SU-DHL-6 (cell line): ENCODE results near the gene AKT1S1.
A peak's percentile ranks its signal among the peaks of the same experiment; 100 is the strongest.

ENCODE experiments used
- H2AFZ ChIP-seq: fragments of 200-600 bp; sonication (generic); 2 replicates; pipeline ENCODE4 v1.6.1; 2014; ENCODE audit warnings: low read depth, mild to moderate bottlenecking, moderate library complexity, mixed read lengths, antibody characterized with exemption, low read length; ENCODE audit not compliant: severe bottlenecking
- H3F3A ChIP-seq: fragments of 200-600 bp; shearing (Covaris generic); 2 replicates; pipeline ENCODE4 v1.6.0; 2016; ENCODE audit warnings: antibody characterized with exemption, mild to moderate bottlenecking; ENCODE audit not compliant: insufficient read depth
- H3K27ac ChIP-seq: fragments of 200-600 bp; sonication (generic); 2 replicates; pipeline ENCODE4 v1.5.1; 2016; ENCODE audit warnings: low read depth, mild to moderate bottlenecking, low read length, moderate library complexity, mixed read lengths
- H3K27me3 ChIP-seq: fragments of 200-600 bp; sonication (generic), shearing (Covaris generic); 2 replicates; pipeline ENCODE4 v1.6.0; 2014; ENCODE audit warnings: mild to moderate bottlenecking, low read length
- H3K36me3 ChIP-seq: fragments of 200-600 bp; sonication (generic); 2 replicates; pipeline ENCODE4 v1.6.1; 2014; ENCODE audit warnings: mild to moderate bottlenecking, low read length, mixed read lengths
- H3K4me2 ChIP-seq: fragments of 300-600, 200-600 bp; shearing (Covaris generic), sonication (generic); 2 replicates; pipeline ENCODE4 v1.6.0; 2014; ENCODE audit warnings: low read length, low read depth, mild to moderate bottlenecking; ENCODE audit not compliant: poor library complexity, severe bottlenecking
- H3K4me3 ChIP-seq: fragments of 200-600 bp; sonication (generic); 2 replicates; pipeline ENCODE4 v1.5.1; 2014; ENCODE audit warnings: antibody characterized with exemption, low read length, mild to moderate bottlenecking, mixed read lengths; ENCODE audit not compliant: insufficient read depth, poor library complexity, severe bottlenecking
- H3K79me2 ChIP-seq: fragments of 200-600 bp; sonication (generic); 2 replicates; pipeline ENCODE4 v1.6.1; 2014; ENCODE audit warnings: mild to moderate bottlenecking, low read length, moderate library complexity; ENCODE audit not compliant: insufficient read depth
- H3K9ac ChIP-seq: fragments of 200-600 bp; sonication (generic); 2 replicates; pipeline ENCODE4 v1.7.0; 2014; ENCODE audit warnings: mild to moderate bottlenecking, low read length
- H3K9me2 ChIP-seq: fragments of 200-600 bp; sonication (generic); replicated peaks from 2 replicates; pipeline ENCODE4 v1.6.1; 2014; ENCODE audit warnings: low read length; ENCODE audit not compliant: insufficient read depth
- H3K9me3 ChIP-seq: fragments of 200-600 bp; sonication (generic); 2 replicates; pipeline ENCODE4 v1.6.1; 2014; ENCODE audit warnings: low read length, mixed read lengths; ENCODE audit not compliant: insufficient read depth
- H4K20me1 ChIP-seq: fragments of 200-600 bp; sonication (generic); 2 replicates; pipeline ENCODE4 v1.6.1; 2014; ENCODE audit warnings: low read depth, mild to moderate bottlenecking, antibody characterized with exemption, low read length, moderate library complexity, mixed read lengths
- EZH2phosphoT487 ChIP-seq: fragments of 200-600 bp; sonication (generic), shearing (Covaris generic); conservative IDR thresholded peaks from 2 replicates; pipeline ENCODE4 v1.6.1; 2018; ENCODE audit warnings: mild to moderate bottlenecking, antibody characterized with exemption, low read length, moderate library complexity, mixed read lengths
- TF ChIP-seq, protein P1 (sequence below): fragments of 200-600 bp; sonication (generic); IDR thresholded peaks from one replicate; pipeline ENCODE4 v1.5.1; 2017; ENCODE audit warnings: antibody characterized with exemption, mild to moderate bottlenecking, low read length, moderate library complexity; ENCODE audit not compliant: insufficient read depth, poor library complexity, severe bottlenecking

The AKT1S1 gene

DNA sequence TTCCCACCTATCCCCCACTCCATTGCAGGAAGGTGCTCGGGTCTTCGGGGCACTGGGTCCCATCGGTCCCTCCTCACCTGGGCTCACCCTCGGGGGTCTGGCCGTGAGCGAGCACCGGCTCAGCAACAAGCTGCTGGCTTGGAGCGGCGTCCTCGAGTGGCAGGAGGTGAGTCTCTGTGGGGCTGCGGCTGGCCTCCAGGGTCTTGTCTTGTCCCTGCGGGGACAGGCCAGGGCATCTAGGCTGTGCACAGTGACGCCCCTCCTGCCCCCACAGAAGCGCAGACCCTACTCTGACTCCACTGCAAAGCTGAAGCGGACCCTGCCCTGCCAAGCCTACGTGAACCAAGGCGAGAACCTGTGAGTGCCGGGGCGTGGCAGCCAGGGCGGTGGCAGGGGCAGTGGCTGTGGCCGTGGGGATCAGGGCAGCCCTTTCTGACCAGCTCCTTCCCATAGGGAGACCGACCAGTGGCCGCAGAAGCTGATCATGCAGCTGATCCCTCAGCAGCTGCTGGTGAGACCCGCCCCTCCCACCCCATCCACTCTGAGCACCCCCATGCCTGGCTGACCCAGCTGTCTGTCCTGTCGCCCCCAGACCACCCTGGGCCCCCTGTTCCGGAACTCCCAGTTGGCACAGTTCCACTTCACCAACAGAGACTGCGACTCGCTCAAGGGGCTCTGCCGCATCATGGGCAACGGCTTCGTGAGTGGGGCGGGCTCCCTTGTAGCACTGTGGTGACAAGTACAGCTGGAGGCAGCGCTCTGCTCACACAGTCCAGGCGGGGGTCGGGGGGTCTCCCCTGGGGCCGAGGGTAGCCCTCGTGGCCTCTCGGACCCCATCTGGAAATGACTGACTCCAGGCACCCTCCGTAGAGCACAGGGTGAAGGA is 22.5 kb downstream of the AKT1S1 start:
- Histone ChIP-seq H3K27me3 (no peaks in the 10 kb centered on the region), H3K9ac (no peak overlapping the region), H3K36me3 (no peaks in the 10 kb centered on the region), H3K9me2 (no peaks in the 10 kb centered on the region), H3K4me2 (no peak overlapping the region), H2AFZ (no peak overlapping the region), H4K20me1 (0 out of 2 replicates have a peak, but pooled peaks cover 3% of the 10 kb centered on the region), H3F3A (peaks cover 15% of the 10 kb centered on the region), H3K9me3 (no peaks in the 10 kb centered on the region), H3K79me2 (peaks cover 7% of the 10 kb centered on the region; the same call in 1 of the 2 replicates), H3K27ac (no peak overlapping the region), H3K4me3 (no peak overlapping the region)
- no peak for TF ChIP-seq EZH2phosphoT487
- TF ChIP-seq, protein P1, sequence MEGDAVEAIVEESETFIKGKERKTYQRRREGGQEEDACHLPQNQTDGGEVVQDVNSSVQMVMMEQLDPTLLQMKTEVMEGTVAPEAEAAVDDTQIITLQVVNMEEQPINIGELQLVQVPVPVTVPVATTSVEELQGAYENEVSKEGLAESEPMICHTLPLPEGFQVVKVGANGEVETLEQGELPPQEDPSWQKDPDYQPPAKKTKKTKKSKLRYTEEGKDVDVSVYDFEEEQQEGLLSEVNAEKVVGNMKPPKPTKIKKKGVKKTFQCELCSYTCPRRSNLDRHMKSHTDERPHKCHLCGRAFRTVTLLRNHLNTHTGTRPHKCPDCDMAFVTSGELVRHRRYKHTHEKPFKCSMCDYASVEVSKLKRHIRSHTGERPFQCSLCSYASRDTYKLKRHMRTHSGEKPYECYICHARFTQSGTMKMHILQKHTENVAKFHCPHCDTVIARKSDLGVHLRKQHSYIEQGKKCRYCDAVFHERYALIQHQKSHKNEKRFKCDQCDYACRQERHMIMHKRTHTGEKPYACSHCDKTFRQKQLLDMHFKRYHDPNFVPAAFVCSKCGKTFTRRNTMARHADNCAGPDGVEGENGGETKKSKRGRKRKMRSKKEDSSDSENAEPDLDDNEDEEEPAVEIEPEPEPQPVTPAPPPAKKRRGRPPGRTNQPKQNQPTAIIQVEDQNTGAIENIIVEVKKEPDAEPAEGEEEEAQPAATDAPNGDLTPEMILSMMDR: no peak

DNA sequence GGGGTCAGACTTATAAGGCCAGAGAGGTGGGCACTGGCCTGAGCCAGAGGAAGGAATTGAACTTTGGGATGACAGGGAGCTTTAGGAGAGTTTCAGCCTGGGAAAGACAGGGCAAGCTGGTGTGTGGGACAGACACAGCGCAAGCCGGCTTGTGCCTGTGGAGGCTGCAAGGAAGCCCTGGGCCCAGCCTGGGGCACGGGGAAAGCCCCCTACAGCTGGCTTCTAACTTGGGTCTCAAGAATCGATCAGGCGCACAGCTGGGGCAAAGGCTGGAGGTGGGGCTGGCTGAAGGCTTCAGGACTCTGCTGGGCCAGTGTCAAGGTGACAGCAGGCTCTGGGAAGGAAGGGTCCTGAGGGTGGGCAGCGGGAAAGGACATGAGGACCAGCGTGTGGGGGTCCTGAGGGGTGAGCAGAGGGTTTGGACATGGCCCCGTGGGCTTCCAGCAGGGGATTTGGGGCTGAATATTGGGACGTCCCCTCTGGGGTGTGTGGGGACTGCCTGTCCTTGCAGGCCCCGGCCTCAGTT is 23.2 kb downstream of the AKT1S1 start:
- Histone ChIP-seq H4K20me1 (0 out of 2 replicates have a peak, but pooled peaks cover 3% of the 10 kb centered on the region), H3K36me3 (no peaks in the 10 kb centered on the region)

DNA sequence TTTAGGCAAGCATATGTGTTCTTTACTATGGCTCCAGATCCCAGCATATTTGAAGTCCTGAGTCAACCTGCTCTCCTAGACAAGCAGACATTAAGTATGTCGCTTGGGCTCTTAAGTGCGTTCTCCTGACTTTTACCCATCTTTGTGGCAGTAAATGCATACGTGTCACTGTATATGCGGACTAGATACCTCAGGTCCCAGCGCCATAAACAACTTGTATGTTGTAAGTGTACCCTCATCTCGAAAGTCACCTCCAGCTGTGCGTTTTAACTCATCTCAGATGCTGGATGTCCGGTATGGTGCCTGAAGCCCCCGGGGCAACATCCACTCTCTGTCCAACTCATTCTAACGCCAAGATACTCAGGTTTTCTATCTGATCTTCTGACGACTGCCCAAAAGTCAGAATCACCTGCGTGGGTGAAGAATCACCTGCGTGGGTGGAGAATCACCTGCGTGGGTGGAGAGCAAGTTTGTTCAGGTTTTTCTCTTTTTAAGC is 24.5 kb downstream of the AKT1S1 start:
- peaks cover 7% of the 10 kb centered on the region; the same call in 1 of the 2 replicates for H3K79me2 ChIP-seq

More for the DNA sequence above, 23.2 kb downstream of the AKT1S1 start:
- H3K27ac ChIP-seq: no peak overlapping the region
- no peak for TF ChIP-seq EZH2phosphoT487
- TF ChIP-seq, protein P1: no peak
- no peaks in the 10 kb centered on the region for H3K9me3 ChIP-seq
- H3K27me3 ChIP-seq: no peaks in the 10 kb centered on the region
- peaks cover 7% of the 10 kb centered on the region; the same call in 1 of the 2 replicates for H3K79me2 ChIP-seq
- H3K9ac ChIP-seq: no peak overlapping the region
- no peak overlapping the region for H3K4me3 ChIP-seq
- no peak overlapping the region for H3K4me2 ChIP-seq
- peaks cover 15% of the 10 kb centered on the region for H3F3A ChIP-seq
- no peaks in the 10 kb centered on the region for H3K9me2 ChIP-seq
- no peak overlapping the region for H2AFZ ChIP-seq

More for the DNA sequence above, 24.5 kb downstream of the AKT1S1 start:
- H3K9me3 ChIP-seq: no peaks in the 10 kb centered on the region
- H3K9me2 ChIP-seq: no peaks in the 10 kb centered on the region
- TF ChIP-seq EZH2phosphoT487: no peak
- TF ChIP-seq, protein P1: no peak
- no peak overlapping the region for H3K27ac ChIP-seq
- H3K36me3 ChIP-seq: no peaks in the 10 kb centered on the region
- no peak overlapping the region for H2AFZ ChIP-seq
- H4K20me1 ChIP-seq: 0 out of 2 replicates have a peak, but pooled peaks cover 3% of the 10 kb centered on the region
- H3F3A ChIP-seq: peaks cover 15% of the 10 kb centered on the region
- peak overlapping the region; percentile 12; the same call in 1 of the 2 replicates for H3K9ac ChIP-seq
- H3K27me3 ChIP-seq: no peaks in the 10 kb centered on the region
- no peak overlapping the region for H3K4me3 ChIP-seq
- H3K4me2 ChIP-seq: peak overlapping the region; percentile 57
